Measurements from ENCODE around the gene CGAS. TPM values are rescaled to one million over a fixed set of nuclear protein-coding genes. Genes with fewer than 3 reads are reported as not detected.

The CGAS gene
- polyA plus RNA-seq, 1 donor from 2014 or later = 0.53 TPM

- peaks cover 15% of the 10 kb centered on the region for H3K36me3 ChIP-seq (ENCODE audit: insufficient read depth, low read length)
Observed at GRCh38 chr6:73484438-73484837, 32.3 kb upstream of the CGAS start.

GRCh38 chr6:73481969-73482368 is 29.9 kb upstream of the CGAS start:
- Histone ChIP-seq H3F3A (ENCODE audit: insufficient read depth, low read length, poor library complexity, severe bottlenecking) (no peaks in the 10 kb centered on the region), H3K4me2 (ENCODE audit: low read length) (no peak overlapping the region), H3K36me3 (ENCODE audit: insufficient read depth, low read length) (no peaks in the 10 kb centered on the region), H4K20me1 (ENCODE audit: insufficient read depth) (no peaks in the 10 kb centered on the region), H3K4me3 (ENCODE audit: low read length) (no peak overlapping the region), H3K9ac (ENCODE audit: low read length) (no peak overlapping the region), H3K27ac (ENCODE audit: low read length) (no peak overlapping the region), H3K9me2 (ENCODE audit: insufficient read depth, low read length) (no peaks in the 10 kb centered on the region), H3K9me3 (ENCODE audit: low read length) (no peaks in the 10 kb centered on the region), H3K27me3 (ENCODE audit: insufficient read depth, low read depth, low read length) (no peaks in the 10 kb centered on the region), H3K79me2 (replicated peaks; ENCODE audit: insufficient read depth, low read length) (no peaks in the 10 kb centered on the region), H2AFZ (ENCODE audit: low read depth, low read length) (no peak overlapping the region)
- TF ChIP-seq EZH2 (IDR thresholded peaks at IDR 0.05; ENCODE audit: borderline replicate concordance, insufficient read depth, low read length, poor library complexity, severe bottlenecking) = no peak
- no peak for TF ChIP-seq TAF1 (IDR thresholded peaks at IDR 0.05; ENCODE audit: low read depth)
- no peak for TF ChIP-seq RAD21 (conservative IDR thresholded peaks at IDR 0.05)
- no peak for TF ChIP-seq SMC3 (conservative IDR thresholded peaks at IDR 0.05; ENCODE audit: poor library complexity)
- TF ChIP-seq REST (IDR thresholded peaks at IDR 0.05; ENCODE audit: borderline replicate concordance) = no peak
- no peak for TF ChIP-seq MXI1 (conservative IDR thresholded peaks at IDR 0.05; ENCODE audit: poor library complexity, severe bottlenecking)
- no peak for TF ChIP-seq EP300 (conservative IDR thresholded peaks at IDR 0.05; ENCODE audit: poor library complexity, severe bottlenecking)

More at GRCh38 chr6:73484438-73484837, 32.3 kb upstream of the CGAS start:
- H4K20me1 ChIP-seq (ENCODE audit: insufficient read depth) = no peaks in the 10 kb centered on the region
- TF ChIP-seq CTCF (IDR thresholded peaks at IDR 0.05; ENCODE audit: poor library complexity, severe bottlenecking) = no peak
- TF ChIP-seq MXI1 (conservative IDR thresholded peaks at IDR 0.05; ENCODE audit: poor library complexity, severe bottlenecking) = no peak
- no peak for TF ChIP-seq TAF1 (IDR thresholded peaks at IDR 0.05; ENCODE audit: low read depth)
- TF ChIP-seq POLR2AphosphoS5 (IDR thresholded peaks at IDR 0.05) = no peak
- TF ChIP-seq EP300 (conservative IDR thresholded peaks at IDR 0.05; ENCODE audit: poor library complexity, severe bottlenecking) = no peak
- TF ChIP-seq EZH2 (IDR thresholded peaks at IDR 0.05; ENCODE audit: borderline replicate concordance, insufficient read depth, low read length, poor library complexity, severe bottlenecking) = no peak
- TF ChIP-seq SMC3 (conservative IDR thresholded peaks at IDR 0.05; ENCODE audit: poor library complexity) = no peak
- TF ChIP-seq REST (IDR thresholded peaks at IDR 0.05; ENCODE audit: borderline replicate concordance) = no peak
- no peak for TF ChIP-seq RAD21 (conservative IDR thresholded peaks at IDR 0.05)
- H3K4me3 ChIP-seq (ENCODE audit: low read length) = no peak overlapping the region
- H3F3A ChIP-seq (ENCODE audit: insufficient read depth, low read length, poor library complexity, severe bottlenecking) = no peaks in the 10 kb centered on the region
- no peaks in the 10 kb centered on the region for H3K9me3 ChIP-seq (ENCODE audit: low read length)
- H3K9me2 ChIP-seq (ENCODE audit: insufficient read depth, low read length) = no peaks in the 10 kb centered on the region
- H3K4me2 ChIP-seq (ENCODE audit: low read length) = no peak overlapping the region
- no peaks in the 10 kb centered on the region for H3K79me2 ChIP-seq (replicated peaks; ENCODE audit: insufficient read depth, low read length)
- no peak overlapping the region for H3K9ac ChIP-seq (ENCODE audit: low read length)
- H2AFZ ChIP-seq (ENCODE audit: low read depth, low read length) = no peak overlapping the region
- no peak overlapping the region for H3K27ac ChIP-seq (ENCODE audit: low read length)
- H3K27me3 ChIP-seq (ENCODE audit: insufficient read depth, low read depth, low read length) = no peaks in the 10 kb centered on the region
